Diencephalon (tissue), 1 donor: ENCODE measurements around the gene SLC45A3. TPM values are rescaled to one million over a fixed set of nuclear protein-coding genes. Genes with fewer than 3 reads are reported as not detected.

Experiments
- small RNA-seq: library from RNA; depleted of rRNA; stranded (forward); fragments of <200 nt; gene quantifications from one replicate; pipeline ENCODE3, GENCODE V24; 2014
- total RNA-seq: library from RNA; depleted of rRNA; stranded (reverse); fragments of >200 nt; gene quantifications from one replicate; pipeline ENCODE4 v1.2.3, GENCODE V29; 2014

The SLC45A3 gene
- 1.2 TPM for total RNA-seq

GRCh38 chr1:205680073-205680851 is at the start of gene SLC45A3:
Gene SLC45A3, minus strand, starts transcription at chr1:205680509. Its CDS starts 15,853 bp downstream, at chr1:205664656.

GRCh38 chr1:205631768-205632668 is 48.3 kb downstream of the SLC45A3 start, which contains the start of gene ELK4:
Gene ELK4, minus strand, starts transcription at chr1:205632011. Its CDS starts 8,129 bp downstream, at chr1:205623882.

Small RNA genes within 50 kb of the gene (small RNA-seq; reads per million reads assigned to genes)
- gene RF00017, result not detected

Other genes with a start within 250 kb of the SLC45A3 start
- 1.4 TPM for gene BLACAT1, start 224.5 kb downstream of the SLC45A3 start, total RNA-seq
- gene CDK18, start 175.8 kb downstream of the SLC45A3 start, total RNA-seq, result 3.0 TPM
- gene ELK4, start 48.5 kb downstream of the SLC45A3 start, total RNA-seq, result 9.7 TPM
- gene NUCKS1, start 69.7 kb upstream of the SLC45A3 start, total RNA-seq, result 240 TPM
- 4.6 TPM for gene RAB29, start 95.0 kb upstream of the SLC45A3 start, total RNA-seq
- 11.5 TPM for gene SLC41A1, start 132.7 kb upstream of the SLC45A3 start, total RNA-seq
- not detected for gene PM20D1, start 169.6 kb upstream of the SLC45A3 start, total RNA-seq